Prostate gland (tissue), 2 donors: ENCODE results near the gene RPUSD1.

Source experiments
- POLR2A ChIP-seq: fragments of 450-650 bp; IDR thresholded peaks from one replicate; pipeline ENCODE4 v1.6.1; 2016; ENCODE audit warnings: antibody characterized with exemption, mild to moderate bottlenecking
- POLR2AphosphoS5 ChIP-seq: sonication (generic); formaldehyde crosslinking; IDR thresholded peaks from one replicate; pipeline ENCODE4 v1.6.1; 2017; ENCODE audit warnings: antibody characterized with exemption
- TF ChIP-seq, protein P1 (sequence below), 4 experiments: fragments of 200-600 bp in 2 of 4; fragments of 450-650 bp in 2 of 4; sonication (generic) in 2 of 4; IDR thresholded peaks; 1 replicate in 3 of 4; 2 replicates in 1 of 4; pipeline ENCODE4 v1.5.1; 2016 to 2019; ENCODE audit warnings: antibody characterized with exemption in 4 of 4, mild to moderate bottlenecking in 2 of 4, moderate library complexity in 2 of 4

GRCh38 chr16:774086-775001 lies 13.8 kb downstream of the RPUSD1 start:
- TF ChIP-seq POLR2AphosphoS5 (no peak), POLR2A (no peak)
- TF ChIP-seq, protein P1, sequence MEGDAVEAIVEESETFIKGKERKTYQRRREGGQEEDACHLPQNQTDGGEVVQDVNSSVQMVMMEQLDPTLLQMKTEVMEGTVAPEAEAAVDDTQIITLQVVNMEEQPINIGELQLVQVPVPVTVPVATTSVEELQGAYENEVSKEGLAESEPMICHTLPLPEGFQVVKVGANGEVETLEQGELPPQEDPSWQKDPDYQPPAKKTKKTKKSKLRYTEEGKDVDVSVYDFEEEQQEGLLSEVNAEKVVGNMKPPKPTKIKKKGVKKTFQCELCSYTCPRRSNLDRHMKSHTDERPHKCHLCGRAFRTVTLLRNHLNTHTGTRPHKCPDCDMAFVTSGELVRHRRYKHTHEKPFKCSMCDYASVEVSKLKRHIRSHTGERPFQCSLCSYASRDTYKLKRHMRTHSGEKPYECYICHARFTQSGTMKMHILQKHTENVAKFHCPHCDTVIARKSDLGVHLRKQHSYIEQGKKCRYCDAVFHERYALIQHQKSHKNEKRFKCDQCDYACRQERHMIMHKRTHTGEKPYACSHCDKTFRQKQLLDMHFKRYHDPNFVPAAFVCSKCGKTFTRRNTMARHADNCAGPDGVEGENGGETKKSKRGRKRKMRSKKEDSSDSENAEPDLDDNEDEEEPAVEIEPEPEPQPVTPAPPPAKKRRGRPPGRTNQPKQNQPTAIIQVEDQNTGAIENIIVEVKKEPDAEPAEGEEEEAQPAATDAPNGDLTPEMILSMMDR (IDR thresholded peaks at IDR 0.05), result no peak
